BJ (cell line): ENCODE results near the gene ATP2A3. TPM values are rescaled to one million over a fixed set of nuclear protein-coding genes. Genes with fewer than 3 reads are reported as not detected.

Source experiments
- CTCF ChIA-PET: fragments of 350-600 bp; formaldehyde crosslinking; extraction: SDS; loops from one replicate; lab custom pipeline; 2021; ENCODE audit warnings: antibody characterized with exemption, inconsistent platforms; lab: Yijun Ruan, JAX
- POLR2A ChIA-PET: fragments of 300-600 bp; sonication (Branson Sonifier 250); formaldehyde crosslinking; extraction: SDS; loops from one replicate; lab custom pipeline; 2021; ENCODE audit warnings: antibody characterized with exemption; lab: Charles Lee
- DNase-seq: peaks from one replicate; pipeline ENCODE4 v3.0.0-alpha.2; 2011; ENCODE audit warnings: low read depth
- H3K27me3 ChIP-seq: 2 replicates; pipeline ENCODE4 v1.6.0; 2011; ENCODE audit warnings: low read length; ENCODE audit not compliant: control insufficient read depth, insufficient read depth
- H3K36me3 ChIP-seq: 2 replicates; pipeline ENCODE4 v1.5.1; 2011; ENCODE audit warnings: low read length; ENCODE audit not compliant: control insufficient read depth, insufficient read depth
- H3K4me3 ChIP-seq: 2 replicates; pipeline ENCODE4 v1.5.1; 2011; ENCODE audit warnings: low read depth, mild to moderate bottlenecking, control low read depth, low read length
- CTCF ChIP-seq: IDR thresholded peaks from 2 replicates; pipeline ENCODE4 v1.5.1; 2011; ENCODE audit warnings: low read depth, mild to moderate bottlenecking, control low read depth, inconsistent platforms, low read length, moderate library complexity; ENCODE audit not compliant: insufficient read depth
- polyA plus RNA-seq: library from polyadenylated mRNA; depleted of rRNA; stranded (reverse); fragments of >200 nt; gene quantifications from 2 replicates; pipeline ENCODE4 v1.2.3, GENCODE V29; 2011

ATP2A3 gene
- polyA plus RNA-seq, 1 experiment: 1.1 TPM

- no peak for TF ChIP-seq CTCF
- no peak overlapping the region for H3K4me3 ChIP-seq
- no peak for DNase-seq
- CTCF ChIA-PET: interaction anchor here (1.3 to 1.9 kb wide), 2 partner anchors 10 to 46 kb away, joined by 3 to 10 read pairs; no protein-coding TSS in a partner anchor
- no peaks in the 10 kb centered on the region for H3K36me3 ChIP-seq
- POLR2A ChIA-PET: no interaction called here
- H3K27me3 ChIP-seq: peaks cover 18% of the 10 kb centered on the region
These were observed 4.8 kb downstream of the ATP2A3 start for GRCh38 chr17:3959295-3959899.

GRCh38 chr17:3957735-3958599, 6.3 kb downstream of the ATP2A3 start:
- POLR2A ChIA-PET: no interaction called here
- Histone ChIP-seq H3K27me3 (peaks cover 11% of the 10 kb centered on the region), H3K36me3 (no peaks in the 10 kb centered on the region), H3K4me3 (no peak overlapping the region)
- no peak for DNase-seq
- TF ChIP-seq CTCF: no peak
- CTCF ChIA-PET: no interaction called here

- H3K36me3 ChIP-seq: no peaks in the 10 kb centered on the region
- DNase-seq: no peak
- POLR2A ChIA-PET: no interaction called here
- no peak for TF ChIP-seq CTCF
- peaks cover 6% of the 10 kb centered on the region for H3K27me3 ChIP-seq
- no peak overlapping the region for H3K4me3 ChIP-seq
- CTCF ChIA-PET: no interaction called here
These were observed 7.3 kb downstream of the ATP2A3 start for GRCh38 chr17:3956983-3957382.

- peaks cover 2% of the 10 kb centered on the region; the same call in 1 of the 2 replicates for H3K27me3 ChIP-seq
- no peak for DNase-seq
- CTCF ChIA-PET: no interaction called here
- H3K36me3 ChIP-seq: no peaks in the 10 kb centered on the region
- TF ChIP-seq CTCF: no peak
- no peak overlapping the region for H3K4me3 ChIP-seq
- POLR2A ChIA-PET: no interaction called here
These were observed 7.8 kb downstream of the ATP2A3 start for GRCh38 chr17:3956327-3956957.

GRCh38 chr17:3955673-3955988, 8.6 kb downstream of the ATP2A3 start:
- H3K27me3 ChIP-seq: no peaks in the 10 kb centered on the region
- no peak for TF ChIP-seq CTCF
- no peaks in the 10 kb centered on the region for H3K36me3 ChIP-seq
- ChIA-PET POLR2A (no interaction called here), CTCF (no interaction called here)
- DNase-seq: no peak
- H3K4me3 ChIP-seq: no peak overlapping the region
